GM19240 (cell line): Measurements from ENCODE around the gene NFATC2IP.
"Not testable (repeated sequence)": the region's sequence is repeated elsewhere in the genome, so short reads cannot be mapped to it uniquely, and the experiment has no call there.

Experiments used
- DNase-seq: peaks from one replicate; pipeline ENCODE4 v3.0.0; 2011; ENCODE audit warnings: low spot score; ENCODE audit not compliant: insufficient read length

The NFATC2IP gene

GRCh38 chr16:28967156-28967555 lies 16.4 kb downstream of the NFATC2IP start:
- DNase-seq, result no peak

- not testable (repeated sequence) for DNase-seq
Observed at GRCh38 chr16:28969696-28970095, 19.0 kb downstream of the NFATC2IP start.

DNA sequence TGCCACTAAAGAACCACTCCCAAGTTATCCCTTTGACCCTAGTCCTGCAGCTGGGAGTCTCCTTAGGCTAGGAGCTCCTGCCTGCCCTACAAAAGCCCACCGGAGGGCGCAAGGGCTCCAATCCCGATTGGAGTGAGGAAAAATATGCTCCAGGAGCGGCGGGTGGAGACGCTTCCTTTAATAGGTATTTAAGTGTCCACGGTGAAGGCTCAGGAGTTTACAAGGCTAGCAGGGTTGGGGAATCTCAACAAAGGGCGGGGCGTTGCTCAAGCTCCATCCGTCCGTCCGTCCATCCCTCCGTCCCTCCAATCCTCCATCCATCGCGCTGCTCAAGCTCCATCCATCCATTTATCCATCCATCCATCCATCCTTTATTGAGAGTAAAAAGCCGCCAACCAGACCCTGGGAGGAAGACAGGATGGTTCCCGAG lies 23.3 kb downstream of the NFATC2IP start:
- DNase-seq, result no peak

- DNase-seq, result peak; percentile 94
Observed at GRCh38 chr16:28974437-28975157, 23.9 kb downstream of the NFATC2IP start, which contains the start of gene SPNS1. Gene SPNS1, plus strand, starts transcription at chr16:28974778. Its CDS starts 374 bp downstream, at chr16:28975152.

DNA sequence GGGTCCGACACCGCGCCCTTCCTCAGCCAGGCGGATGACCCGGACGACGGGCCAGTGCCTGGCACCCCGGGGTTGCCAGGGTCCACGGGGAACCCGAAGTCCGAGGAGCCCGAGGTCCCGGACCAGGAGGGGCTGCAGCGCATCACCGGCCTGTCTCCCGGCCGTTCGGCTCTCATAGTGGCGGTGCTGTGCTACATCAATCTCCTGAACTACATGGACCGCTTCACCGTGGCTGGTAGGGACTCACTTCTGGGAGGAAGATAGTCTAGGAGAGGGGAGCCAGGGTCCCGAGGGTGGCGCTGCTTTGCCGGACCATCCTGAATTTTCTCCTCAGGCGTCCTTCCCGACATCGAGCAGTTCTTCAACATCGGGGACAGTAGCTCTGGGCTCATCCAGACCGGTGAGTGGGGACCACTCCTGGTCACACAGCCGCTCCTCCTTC lies 24.4 kb downstream of the NFATC2IP start:
- DNase-seq, result no peak

DNA sequence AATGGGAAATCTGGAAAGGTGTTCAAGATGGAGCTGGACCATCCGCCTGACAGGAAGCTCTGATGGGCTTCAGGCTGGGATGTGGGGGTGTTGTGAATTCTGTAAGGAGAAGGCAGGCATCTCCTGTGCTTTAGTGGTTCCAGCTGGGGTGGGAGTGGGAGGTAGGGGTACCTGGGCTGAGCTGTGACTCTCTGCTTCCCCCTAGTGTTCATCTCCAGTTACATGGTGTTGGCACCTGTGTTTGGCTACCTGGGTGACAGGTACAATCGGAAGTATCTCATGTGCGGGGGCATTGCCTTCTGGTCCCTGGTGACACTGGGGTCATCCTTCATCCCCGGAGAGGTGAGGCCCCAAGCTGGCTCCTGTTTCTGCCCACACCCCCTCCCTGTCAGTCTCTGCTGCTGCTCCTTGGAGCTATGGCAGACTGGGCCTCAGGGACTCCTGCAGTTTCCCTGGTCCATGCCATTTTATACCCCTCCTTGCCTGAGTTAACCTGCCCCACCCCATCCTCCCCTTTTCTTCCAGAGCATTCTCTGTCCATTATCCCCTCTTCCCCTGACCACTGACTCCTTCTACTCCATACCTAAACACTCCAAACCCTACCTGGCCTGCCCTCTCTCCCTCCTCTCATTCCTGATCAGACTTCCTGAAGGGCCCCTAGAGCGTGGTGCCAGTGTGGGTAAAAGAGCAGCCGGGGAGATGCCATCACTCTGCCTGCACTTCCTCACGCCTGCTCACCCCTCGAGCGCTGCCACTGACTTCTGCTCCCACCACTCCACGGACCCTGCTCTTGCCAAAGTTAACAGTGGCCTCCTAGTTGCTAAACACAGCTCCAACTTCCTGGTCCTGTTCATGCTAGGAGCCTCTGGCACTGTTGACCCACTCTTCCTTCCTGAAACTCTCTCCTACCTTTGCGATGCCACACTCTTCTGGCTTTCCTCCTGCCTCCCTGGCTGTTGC lies 27.2 kb downstream of the NFATC2IP start:
- DNase-seq, result no peak

DNA sequence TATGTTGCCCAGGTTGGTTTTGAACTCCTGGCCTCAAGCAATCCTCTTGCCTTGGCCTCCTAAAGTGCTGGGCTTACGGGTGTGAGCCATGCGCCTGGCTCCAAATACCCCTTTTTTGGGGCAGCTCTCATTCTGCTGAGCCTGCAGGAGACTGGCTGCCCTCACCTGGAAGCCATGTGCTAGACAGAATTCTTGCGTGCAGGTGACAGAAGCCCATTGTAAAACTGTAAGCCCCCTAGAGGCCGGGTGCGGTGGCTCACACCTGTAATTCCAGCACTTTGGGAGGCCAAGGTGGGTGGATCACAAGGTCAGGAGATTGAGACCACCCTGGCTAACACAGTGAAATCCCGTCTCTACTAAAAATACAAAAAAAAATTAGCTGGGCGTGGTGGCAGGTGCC lies 29.6 kb downstream of the NFATC2IP start:
- not testable (repeated sequence) for DNase-seq

DNA sequence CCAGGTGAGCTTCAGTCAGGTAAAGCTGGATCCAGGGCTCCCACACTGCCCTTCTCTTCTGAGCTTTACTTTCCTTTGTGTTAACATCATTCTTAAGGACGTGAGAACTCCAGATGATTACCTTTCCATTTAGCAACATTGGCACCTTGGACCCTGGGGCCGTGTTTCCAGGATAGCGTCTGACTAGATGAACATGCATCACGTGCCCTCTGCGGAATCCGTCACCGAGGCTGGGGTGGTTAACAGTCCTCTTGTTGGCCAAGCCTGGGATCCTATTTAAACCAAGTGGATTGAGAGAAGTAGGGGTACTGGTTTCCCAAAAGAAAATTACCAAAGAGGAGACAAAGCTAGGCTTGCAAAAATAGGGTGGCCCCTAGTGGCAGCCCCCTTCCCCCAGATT lies 30.2 kb downstream of the NFATC2IP start:
- no peak for DNase-seq

GRCh38 chr16:28981517-28981916 lies 30.8 kb downstream of the NFATC2IP start:
- peak; percentile 37 for DNase-seq

GRCh38 chr16:28982418-28982817 lies 31.7 kb downstream of the NFATC2IP start:
- DNase-seq, result no peak

- DNase-seq, result no peak
Observed at GRCh38 chr16:28982949-28983348, 32.2 kb downstream of the NFATC2IP start.

DNA sequence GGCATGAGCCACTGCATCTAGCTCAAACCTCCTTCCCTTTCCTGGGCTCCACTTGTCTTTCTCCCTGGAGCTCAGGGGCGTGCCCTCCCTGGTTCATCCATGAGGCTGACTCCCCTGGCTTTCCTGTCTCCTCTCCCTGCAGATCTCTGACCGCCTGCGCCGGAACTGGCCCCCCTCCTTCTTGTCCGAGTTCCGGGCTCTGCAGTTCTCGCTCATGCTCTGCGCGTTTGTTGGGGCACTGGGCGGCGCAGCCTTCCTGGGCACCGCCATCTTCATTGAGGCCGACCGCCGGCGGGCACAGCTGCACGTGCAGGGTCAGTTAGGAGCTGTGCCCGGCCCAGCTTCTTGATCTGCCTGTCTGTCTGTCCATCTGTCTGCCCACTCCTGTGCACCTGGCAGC lies 32.9 kb downstream of the NFATC2IP start:
- DNase-seq, result no peak

GRCh38 chr16:28984091-28984490 lies 33.4 kb downstream of the NFATC2IP start:
- no peak for DNase-seq

DNA sequence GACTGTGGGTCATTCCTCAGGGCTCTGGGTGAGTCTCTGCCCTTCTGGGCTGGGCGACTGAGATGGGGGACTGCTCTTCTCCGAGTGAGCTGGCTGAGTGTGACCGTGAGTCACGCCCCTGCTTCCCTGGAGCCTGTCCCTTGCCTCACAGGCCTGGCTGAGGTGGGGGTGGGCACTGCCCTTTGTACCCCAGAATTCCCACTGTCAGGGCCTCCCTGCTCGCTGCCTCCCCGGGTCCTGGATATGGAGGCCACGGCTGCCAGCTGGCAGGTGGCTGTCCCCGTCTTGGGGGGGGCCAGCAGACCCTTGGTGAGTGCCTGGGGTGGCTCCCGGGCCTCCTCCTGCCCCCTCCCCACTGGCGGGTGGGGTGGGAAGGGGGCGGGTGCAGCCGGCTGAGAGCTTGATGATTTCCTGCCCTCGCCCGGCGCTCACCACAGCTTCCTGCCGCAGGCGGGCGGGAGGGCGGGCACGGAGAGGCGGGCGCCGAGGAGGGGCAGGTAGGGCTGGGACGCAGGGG lies 33.9 kb downstream of the NFATC2IP start, which contains the start of gene LAT:
Gene LAT (plus strand): TSS at position 434 of the 517 bp plus-strand sequence. CDS start 366 bp downstream, outside the sequence.
- no peak for DNase-seq

DNA sequence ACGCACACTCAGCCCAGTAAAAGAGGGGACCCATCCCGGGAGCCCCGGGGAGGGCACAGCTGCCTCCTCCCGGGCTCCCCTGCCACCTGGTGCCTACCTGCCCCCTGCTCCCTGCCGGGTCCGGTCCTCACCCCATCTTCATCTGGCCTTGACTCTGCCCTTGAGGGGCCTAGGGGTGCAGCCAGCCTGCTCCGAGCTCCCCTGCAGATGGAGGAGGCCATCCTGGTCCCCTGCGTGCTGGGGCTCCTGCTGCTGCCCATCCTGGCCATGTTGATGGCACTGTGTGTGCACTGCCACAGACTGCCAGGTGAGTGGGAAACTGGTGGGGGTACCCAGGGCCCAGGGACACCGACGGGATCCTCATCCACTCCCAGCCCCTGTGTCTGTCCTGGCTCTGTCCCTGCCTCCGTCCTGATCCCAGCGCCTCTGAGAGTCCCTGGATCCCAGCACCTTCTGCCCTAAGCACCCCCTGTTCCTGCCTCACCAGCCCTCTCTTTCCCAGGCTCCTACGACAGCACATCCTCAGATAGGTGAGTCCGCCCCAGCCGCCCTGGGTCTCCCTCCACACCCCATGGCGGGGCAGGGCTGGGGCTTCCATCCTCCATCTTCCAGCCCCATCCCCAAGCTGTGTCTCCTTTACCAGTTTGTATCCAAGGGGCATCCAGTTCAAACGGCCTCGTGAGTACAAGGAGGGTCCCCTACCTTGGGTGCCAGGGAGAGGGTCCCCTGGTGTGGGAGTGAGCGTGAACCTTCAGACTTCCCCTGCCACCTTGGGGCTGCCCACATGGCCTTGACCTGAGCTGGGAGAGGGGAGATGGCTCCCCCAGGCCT lies 34.7 kb downstream of the NFATC2IP start:
- DNase-seq, result no peak

GRCh38 chr16:28986046-28986445 lies 35.3 kb downstream of the NFATC2IP start:
- DNase-seq, result no peak

GRCh38 chr16:28986492-28986891 lies 35.8 kb downstream of the NFATC2IP start:
- no peak for DNase-seq

GRCh38 chr16:28987170-28987853 lies 36.6 kb downstream of the NFATC2IP start:
- no peak for DNase-seq

DNA sequence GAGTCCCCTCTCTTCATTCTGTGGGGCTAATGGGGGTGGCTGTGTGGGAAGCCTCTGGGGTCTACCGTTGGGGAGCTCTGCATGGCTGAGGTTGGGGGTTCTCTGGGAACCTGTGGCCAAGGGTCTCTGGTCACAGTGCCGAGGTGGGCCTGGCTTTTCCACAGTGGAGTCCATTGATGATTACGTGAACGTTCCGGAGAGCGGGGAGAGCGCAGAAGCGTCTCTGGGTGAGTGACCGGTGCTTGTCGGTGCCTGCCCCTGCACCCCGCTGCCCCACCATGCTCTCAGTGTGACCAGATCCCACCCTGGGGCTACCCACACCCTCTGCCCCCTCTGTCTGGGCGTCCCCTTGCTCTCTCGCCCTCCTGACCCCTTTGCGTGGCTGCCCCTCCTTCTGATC lies 38.6 kb downstream of the NFATC2IP start:
- no peak for DNase-seq

DNA sequence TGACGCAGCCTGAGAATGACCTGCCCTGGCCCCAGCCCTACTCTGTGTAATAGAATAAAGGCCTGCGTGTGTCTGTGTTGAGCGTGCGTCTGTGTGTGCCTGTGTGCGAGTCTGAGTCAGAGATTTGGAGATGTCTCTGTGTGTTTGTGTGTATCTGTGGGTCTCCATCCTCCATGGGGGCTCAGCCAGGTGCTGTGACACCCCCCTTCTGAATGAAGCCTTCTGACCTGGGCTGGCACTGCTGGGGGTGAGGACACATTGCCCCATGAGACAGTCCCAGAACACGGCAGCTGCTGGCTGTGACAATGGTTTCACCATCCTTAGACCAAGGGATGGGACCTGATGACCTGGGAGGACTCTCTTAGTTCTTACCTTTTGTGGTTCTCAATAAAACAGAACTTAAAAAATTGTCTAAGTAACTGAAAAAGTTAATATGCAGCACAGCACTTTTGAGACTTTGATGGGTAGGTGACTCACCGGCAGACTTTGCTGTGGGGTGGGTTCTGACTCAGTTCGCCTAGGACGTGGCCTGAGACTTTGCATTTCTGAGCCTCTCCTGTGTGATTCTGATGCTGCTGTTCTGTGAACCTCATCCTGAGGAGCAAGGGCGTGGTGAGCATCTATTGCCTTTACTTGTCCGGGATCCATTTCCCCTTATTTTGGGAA lies 39.8 kb downstream of the NFATC2IP start:
- DNase-seq, result no peak
